ENCODE measurements around the gene CCDC144A.
"Not testable (repeated sequence)": the region's sequence is repeated elsewhere in the genome, so short reads cannot be mapped to it uniquely, and the experiment has no call there.

Gene CCDC144A

DNA sequence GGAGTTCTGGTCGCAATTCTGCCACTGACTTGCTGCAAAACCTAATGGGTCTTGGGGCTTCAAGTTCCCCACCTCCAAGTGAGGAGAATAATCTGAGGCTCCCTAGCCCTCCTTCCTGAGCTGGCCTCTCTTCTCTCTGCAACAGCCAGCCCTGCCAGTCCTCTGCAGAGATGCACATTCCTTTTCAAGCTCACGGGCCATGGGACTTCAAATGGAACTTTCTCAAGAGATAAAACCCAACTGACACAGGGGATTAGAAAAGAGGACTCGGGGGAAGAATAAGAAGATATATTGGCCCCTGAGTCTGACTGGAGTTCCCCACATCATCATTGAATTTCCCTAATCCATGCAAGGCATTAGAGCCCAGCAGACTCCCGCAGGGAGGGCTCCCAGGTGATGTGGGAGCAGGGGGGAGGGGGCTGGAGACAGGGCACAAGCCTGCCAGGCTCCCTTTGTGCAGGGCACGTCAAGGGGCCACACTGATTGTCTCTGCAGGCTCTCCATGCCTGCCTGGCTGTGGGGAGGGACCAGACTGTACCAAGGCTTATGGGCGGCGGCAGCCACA is 131.0 kb downstream of the CCDC144A start:
- no peak for DNase-seq

DNA sequence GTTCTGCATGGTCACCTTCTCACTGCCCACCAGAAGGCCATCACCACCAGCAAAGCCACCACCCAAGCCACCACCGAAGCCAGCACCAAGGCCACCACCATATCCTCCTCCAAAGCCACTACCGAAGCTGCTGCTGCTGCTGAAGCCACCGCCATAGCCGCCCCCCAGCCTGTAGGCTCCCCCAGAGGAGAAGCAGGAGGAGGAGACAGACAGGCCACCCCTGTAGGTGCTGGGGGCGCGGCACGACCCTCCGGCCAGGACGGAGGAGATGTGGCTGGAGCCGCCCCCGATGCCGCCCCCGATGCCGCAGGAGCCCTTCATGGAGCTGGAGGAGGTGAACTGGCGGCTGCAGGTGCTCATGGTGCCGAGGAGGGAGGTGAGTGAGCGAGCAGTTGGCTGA is 132.1 kb downstream of the CCDC144A start:
- DNase-seq, result not testable (repeated sequence)

DNA sequence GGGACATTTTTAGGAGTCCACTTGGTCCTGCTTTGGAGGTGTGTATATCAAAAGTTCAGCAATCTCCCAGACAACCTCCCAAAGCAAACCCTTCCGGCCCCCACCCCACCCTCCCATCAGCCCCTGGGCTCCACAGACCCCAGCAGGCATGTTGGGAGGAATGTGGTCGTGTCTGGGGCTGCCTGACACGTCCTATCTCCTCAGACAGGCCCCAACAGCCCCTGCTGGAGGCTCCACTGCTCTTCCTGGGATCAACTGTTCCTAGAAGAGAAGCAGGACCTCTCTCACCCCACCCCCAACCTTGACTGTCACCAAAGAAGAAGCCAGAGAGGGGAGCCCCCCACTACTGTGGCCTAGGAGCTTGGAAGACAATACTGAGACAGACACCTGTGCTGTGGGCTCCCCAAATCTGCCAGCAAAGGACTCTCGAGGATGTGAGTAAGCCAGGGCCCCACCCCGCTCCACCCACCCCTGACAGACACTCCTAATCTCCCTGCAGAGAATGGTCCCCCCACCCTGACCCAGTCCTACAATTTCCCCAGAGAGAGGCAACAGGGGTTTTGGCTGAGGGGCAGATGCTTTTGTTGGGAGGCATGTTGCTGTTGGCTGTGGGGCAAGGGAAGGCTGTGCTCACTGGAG is 133.8 kb downstream of the CCDC144A start:
- not testable (repeated sequence) for DNase-seq
